ENCODE data around the gene BICD1. TPM values are rescaled to one million over a fixed set of nuclear protein-coding genes. Genes with fewer than 3 reads are reported as not detected.

Gene BICD1
- total RNA-seq, 2 experiments from 2014 or later: 14.4 to 16.4 TPM

GRCh38 chr12:32240162-32240561 is 133.5 kb downstream of the BICD1 start:
- Mint-ChIP-seq H3K27me3 (ENCODE audit: low read depth) (no peaks in the 10 kb centered on the region), H3K4me3 (no peak overlapping the region), H3K4me1 (ENCODE audit: low read depth) (no peaks in the 10 kb centered on the region), H3K36me3 (ENCODE audit: low read depth) (peaks cover 15% of the 10 kb centered on the region), H3K9me3 (no peaks in the 10 kb centered on the region), H3K27ac (no peak overlapping the region)
- CTCF ChIA-PET: no interaction called here
- no peak for DNase-seq
- intact Hi-C loops (cut with micrococcal nuclease): no loop called here

DNA sequence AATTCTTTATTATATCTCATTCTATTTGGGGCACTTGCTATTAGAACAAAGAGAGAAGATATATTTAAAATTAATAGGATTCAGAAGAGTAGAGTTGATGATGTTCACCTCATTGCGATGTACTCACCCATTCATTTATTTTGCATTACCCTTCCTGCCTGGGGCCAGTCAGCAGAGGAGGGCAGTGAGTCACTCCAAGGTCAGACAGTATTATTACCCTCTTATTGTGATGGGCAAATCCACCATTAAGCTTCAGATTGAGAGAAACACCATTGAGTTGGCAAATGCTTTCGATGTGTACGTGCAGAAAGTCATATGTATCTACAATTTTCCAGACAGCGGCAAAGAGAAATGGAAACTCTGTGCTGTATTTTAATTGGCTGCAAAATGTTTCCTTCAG is 134.2 kb downstream of the BICD1 start:
- Mint-ChIP-seq H3K9me3 (no peaks in the 10 kb centered on the region), H3K4me1 (ENCODE audit: low read depth) (no peaks in the 10 kb centered on the region), H3K27ac (no peak overlapping the region), H3K4me3 (no peak overlapping the region), H3K27me3 (ENCODE audit: low read depth) (no peaks in the 10 kb centered on the region), H3K36me3 (ENCODE audit: low read depth) (peaks cover 15% of the 10 kb centered on the region)
- DNase-seq: no peak
- CTCF ChIA-PET: no interaction called here
- intact Hi-C loops (cut with micrococcal nuclease): no loop called here

GRCh38 chr12:32242641-32243040 is 136.0 kb downstream of the BICD1 start:
- Mint-ChIP-seq H3K9me3 (no peaks in the 10 kb centered on the region), H3K36me3 (ENCODE audit: low read depth) (peaks cover 8% of the 10 kb centered on the region), H3K4me1 (ENCODE audit: low read depth) (no peaks in the 10 kb centered on the region), H3K27ac (no peak overlapping the region), H3K27me3 (ENCODE audit: low read depth) (no peaks in the 10 kb centered on the region), H3K4me3 (no peak overlapping the region)
- DNase-seq: no peak
- intact Hi-C loops (cut with micrococcal nuclease): no loop called here
- CTCF ChIA-PET: interaction anchor here (1.2 kb wide), 1 partner anchor 8 kb away, joined by 5 read pairs; no protein-coding TSS in a partner anchor

GRCh38 chr12:32248441-32249140 is 141.9 kb downstream of the BICD1 start:
- no peak overlapping the region for H3K4me3 Mint-ChIP-seq
- no peak overlapping the region for H3K27ac Mint-ChIP-seq
- H3K4me1 Mint-ChIP-seq (ENCODE audit: low read depth): no peaks in the 10 kb centered on the region
- no peaks in the 10 kb centered on the region for H3K27me3 Mint-ChIP-seq (ENCODE audit: low read depth)
- no peaks in the 10 kb centered on the region for H3K9me3 Mint-ChIP-seq
- CTCF ChIA-PET: no interaction called here
- intact Hi-C loops (cut with micrococcal nuclease): no loop called here
- DNase-seq: no peak
- H3K36me3 Mint-ChIP-seq (ENCODE audit: low read depth): peaks cover 3% of the 10 kb centered on the region

GRCh38 chr12:32249777-32250176 is 143.1 kb downstream of the BICD1 start:
- Mint-ChIP-seq H3K36me3 (ENCODE audit: low read depth) (peaks cover 5% of the 10 kb centered on the region), H3K4me3 (no peak overlapping the region), H3K27ac (no peak overlapping the region), H3K4me1 (ENCODE audit: low read depth) (no peaks in the 10 kb centered on the region), H3K9me3 (no peaks in the 10 kb centered on the region), H3K27me3 (ENCODE audit: low read depth) (no peaks in the 10 kb centered on the region)
- intact Hi-C loops (cut with micrococcal nuclease): loop anchor here (10.0 kb wide), 1 partner anchor 925 kb away; the partner anchor contains the start of gene SINHCAF
- CTCF ChIA-PET: no interaction called here
- DNase-seq: no peak

GRCh38 chr12:32252199-32253073 is 145.8 kb downstream of the BICD1 start:
- CTCF ChIA-PET: interaction anchor here (0.5 to 1.5 kb wide), 3 partner anchors 9 to 164 kb away, joined by 3 to 4 read pairs (median 4); no protein-coding TSS in a partner anchor
- no peak for DNase-seq

DNA sequence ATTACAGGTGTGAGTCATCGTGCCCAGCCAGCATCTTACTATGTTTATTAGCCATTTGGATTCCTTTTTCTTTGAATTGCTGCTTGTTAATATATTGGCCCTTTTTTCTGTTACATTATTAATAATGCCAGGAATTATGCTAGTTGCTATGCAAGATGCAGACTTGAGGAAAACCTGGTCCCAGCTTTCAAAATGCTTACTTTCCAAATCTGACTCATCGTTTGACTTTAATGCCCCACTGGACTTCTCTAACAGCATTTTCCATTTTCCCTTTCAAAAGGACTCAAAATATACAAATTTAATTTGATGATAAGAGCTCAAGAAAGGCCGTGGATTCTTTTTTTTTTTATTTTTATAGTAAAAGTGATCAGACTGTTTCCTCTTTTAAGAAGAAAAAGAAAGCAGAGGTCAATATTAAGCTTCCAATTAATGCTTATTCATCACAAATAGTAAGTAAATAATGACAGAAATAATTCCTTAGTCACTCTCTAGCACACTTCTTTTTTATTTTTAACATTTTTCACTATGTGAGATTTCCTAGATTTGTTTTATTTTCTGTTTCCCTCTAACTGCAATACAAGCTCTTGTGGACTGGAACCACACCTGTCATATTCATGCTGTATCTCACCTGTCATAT is 146.6 kb downstream of the BICD1 start:
- no peaks in the 10 kb centered on the region for H3K27me3 Mint-ChIP-seq (ENCODE audit: low read depth)
- peaks cover 8% of the 10 kb centered on the region for H3K4me1 Mint-ChIP-seq (ENCODE audit: low read depth)
- no peak overlapping the region for H3K27ac Mint-ChIP-seq
- CTCF ChIA-PET: interaction anchor here (1.5 kb wide), 1 partner anchor 8 kb away, joined by 4 read pairs; no protein-coding TSS in a partner anchor
- no peak for DNase-seq
- peaks cover 8% of the 10 kb centered on the region for H3K36me3 Mint-ChIP-seq (ENCODE audit: low read depth)
- H3K9me3 Mint-ChIP-seq: peaks cover under 1% of the 10 kb centered on the region
- no peak overlapping the region for H3K4me3 Mint-ChIP-seq
- intact Hi-C loops (cut with micrococcal nuclease): loop anchor here (10.0 kb wide), 1 partner anchor 928 kb away; the partner anchor contains the start of gene SINHCAF

More at GRCh38 chr12:32252199-32253073, 145.8 kb downstream of the BICD1 start:
- Mint-ChIP-seq H3K27ac (no peak overlapping the region), H3K4me1 (ENCODE audit: low read depth) (peaks cover 2% of the 10 kb centered on the region), H3K9me3 (no peaks in the 10 kb centered on the region), H3K27me3 (ENCODE audit: low read depth) (no peaks in the 10 kb centered on the region), H3K4me3 (no peak overlapping the region), H3K36me3 (ENCODE audit: low read depth) (peaks cover 8% of the 10 kb centered on the region)
- intact Hi-C loops (cut with micrococcal nuclease): loop anchor here (10.0 kb wide), 1 partner anchor 928 kb away; the partner anchor contains the start of gene SINHCAF

- DNase-seq: no peak
- H3K27me3 Mint-ChIP-seq (ENCODE audit: low read depth): no peaks in the 10 kb centered on the region
- peaks cover 13% of the 10 kb centered on the region for H3K4me1 Mint-ChIP-seq (ENCODE audit: low read depth)
- H3K9me3 Mint-ChIP-seq: peaks cover 3% of the 10 kb centered on the region
- CTCF ChIA-PET: no interaction called here
- intact Hi-C loops (cut with micrococcal nuclease): loop anchor here (10.0 kb wide), 1 partner anchor 930 kb away; the partner anchor contains the start of gene SINHCAF
- H3K4me3 Mint-ChIP-seq: no peak overlapping the region
- peaks cover 12% of the 10 kb centered on the region for H3K36me3 Mint-ChIP-seq (ENCODE audit: low read depth)
- no peak overlapping the region for H3K27ac Mint-ChIP-seq
Observed at GRCh38 chr12:32254260-32254956, 147.8 kb downstream of the BICD1 start.

DNA sequence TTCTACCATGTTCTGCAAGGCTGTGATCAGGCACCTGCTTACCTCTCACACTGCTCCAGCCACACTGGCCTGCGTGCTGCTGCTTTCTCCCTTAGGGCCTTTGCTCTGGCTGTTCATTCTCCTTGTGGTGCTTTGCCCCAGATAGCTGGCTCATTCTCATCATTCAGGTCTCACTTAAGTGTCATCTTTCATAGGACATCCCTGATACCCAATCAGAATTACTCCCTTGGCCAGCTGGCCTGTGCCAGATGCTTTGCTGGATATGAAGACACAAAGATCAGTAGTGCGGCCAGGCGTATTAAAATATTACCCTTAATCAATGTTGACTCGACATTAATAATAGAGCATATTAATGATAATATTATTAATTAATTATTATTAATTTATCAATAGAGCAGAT is 148.9 kb downstream of the BICD1 start:
- CTCF ChIA-PET: no interaction called here
- Mint-ChIP-seq H3K27ac (no peak overlapping the region), H3K4me1 (ENCODE audit: low read depth) (peaks cover 13% of the 10 kb centered on the region), H3K27me3 (ENCODE audit: low read depth) (no peaks in the 10 kb centered on the region), H3K36me3 (ENCODE audit: low read depth) (peaks cover 13% of the 10 kb centered on the region), H3K9me3 (peaks cover 3% of the 10 kb centered on the region), H3K4me3 (no peak overlapping the region)
- no peak for DNase-seq
- intact Hi-C loops (cut with micrococcal nuclease): loop anchor here (5.0 to 10.0 kb wide), 4 partner anchors 58 to 931 kb away; partner anchors contain the start of gene SINHCAF

GRCh38 chr12:32257695-32258496 is 151.2 kb downstream of the BICD1 start:
- H3K27me3 Mint-ChIP-seq (ENCODE audit: low read depth): no peaks in the 10 kb centered on the region
- DNase-seq: no peak
- H3K9me3 Mint-ChIP-seq: peaks cover 3% of the 10 kb centered on the region
- intact Hi-C loops (cut with micrococcal nuclease): loop anchor here (1.0 to 10.0 kb wide), 11 partner anchors 14 to 933 kb away; partner anchors contain the start of gene SINHCAF
- CTCF ChIA-PET: interaction anchor here (0.7 to 1.3 kb wide), 4 partner anchors 35 to 605 kb away, joined by 3 read pairs; no protein-coding TSS in a partner anchor
- peak overlapping the region; percentile 17 for H3K27ac Mint-ChIP-seq
- peaks cover 13% of the 10 kb centered on the region for H3K36me3 Mint-ChIP-seq (ENCODE audit: low read depth)
- no peak overlapping the region for H3K4me3 Mint-ChIP-seq
- peaks cover 16% of the 10 kb centered on the region for H3K4me1 Mint-ChIP-seq (ENCODE audit: low read depth)

DNA sequence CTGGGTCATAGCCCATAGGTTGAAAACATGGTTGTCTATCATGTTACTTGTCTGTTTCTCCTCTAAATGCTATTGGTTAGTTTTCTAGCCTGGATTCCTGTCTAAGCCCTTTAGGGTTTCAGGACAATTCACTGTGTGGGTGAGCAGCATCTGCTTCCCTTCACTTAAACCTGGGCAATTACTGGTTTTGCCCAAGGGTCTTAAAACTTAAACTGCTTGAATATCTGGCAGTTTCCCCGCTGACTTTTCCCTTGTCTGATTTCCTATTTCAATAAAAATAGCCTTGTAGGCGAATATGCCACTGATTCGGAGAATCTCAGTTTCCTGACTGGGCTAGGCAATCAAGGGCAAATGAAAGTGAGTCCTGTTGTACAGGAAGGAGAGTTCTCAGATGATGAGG is 154.0 kb downstream of the BICD1 start:
- no peak for DNase-seq
- H3K9me3 Mint-ChIP-seq: peaks cover 3% of the 10 kb centered on the region
- CTCF ChIA-PET: interaction anchor here (0.8 kb wide), 1 partner anchor 11 kb away, joined by 3 read pairs; no protein-coding TSS in a partner anchor
- peaks cover 6% of the 10 kb centered on the region for H3K36me3 Mint-ChIP-seq (ENCODE audit: low read depth)
- H3K27me3 Mint-ChIP-seq (ENCODE audit: low read depth): no peaks in the 10 kb centered on the region
- no peak overlapping the region for H3K27ac Mint-ChIP-seq
- H3K4me3 Mint-ChIP-seq: no peak overlapping the region
- intact Hi-C loops (cut with micrococcal nuclease): loop anchor here (2.0 kb wide), 1 partner anchor 52 kb away; no protein-coding TSS in a partner anchor
- H3K4me1 Mint-ChIP-seq (ENCODE audit: low read depth): peaks cover 21% of the 10 kb centered on the region

All from activated naive CD4-positive, alpha-beta T cell treated with anti-CD3 and anti-CD28 coated beads for 36 hours (primary cell).